ENCODE results near the gene RWDD3. TPM values are rescaled to one million over a fixed set of nuclear protein-coding genes. Genes with fewer than 3 reads are reported as not detected.

Gene RWDD3
- total RNA-seq, 1 experiment from 2014 or later = 15.9 TPM

DNA sequence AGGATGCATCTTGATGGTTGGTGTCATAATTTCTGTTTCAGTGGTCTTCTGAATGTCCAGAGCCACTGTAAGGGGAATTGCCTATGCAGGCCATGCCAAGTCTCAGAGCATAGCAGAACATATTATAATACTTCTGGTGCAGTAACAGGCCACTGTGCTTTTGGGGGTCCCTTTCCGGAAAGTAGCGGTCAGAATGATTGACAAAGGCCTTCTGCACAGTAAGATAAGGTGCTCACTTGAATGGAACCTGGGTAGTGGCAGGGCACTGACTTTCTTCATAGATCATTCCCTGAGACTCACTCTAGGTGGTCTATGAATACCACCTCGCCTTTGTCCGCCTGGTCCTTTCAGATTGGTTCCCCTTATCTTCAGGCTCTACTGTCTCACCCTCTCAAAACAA, 28.9 kb downstream of the RWDD3 start:
- no peak for DNase-seq (ENCODE audit: low read depth)
- in situ Hi-C loops (cut with HindIII; ENCODE audit: low pct_unique_long_range_greater_than_20kb, low sequenced_read_pairs) = no loop called here

DNA sequence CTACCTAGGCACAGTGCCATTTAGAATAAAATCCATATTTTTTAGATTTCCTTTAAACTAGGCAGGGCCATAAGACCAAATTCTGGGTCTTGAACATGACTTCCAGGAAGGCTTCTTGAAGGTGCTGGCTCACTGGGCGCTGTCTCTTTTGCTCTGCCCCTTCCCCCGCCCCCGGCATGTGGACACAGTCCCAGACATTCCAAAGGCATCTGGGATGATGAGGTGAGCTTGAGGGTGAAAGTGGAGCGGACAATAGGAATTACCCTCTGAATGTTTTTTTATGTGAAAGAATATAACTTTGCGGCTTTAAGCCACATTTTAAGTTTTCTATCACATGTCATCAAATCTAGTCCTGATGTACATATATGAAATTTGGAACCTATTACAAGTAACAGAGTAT, 29.4 kb downstream of the RWDD3 start:
- in situ Hi-C loops (cut with HindIII; ENCODE audit: low pct_unique_long_range_greater_than_20kb, low sequenced_read_pairs) = no loop called here
- DNase-seq (ENCODE audit: low read depth) = no peak

DNA sequence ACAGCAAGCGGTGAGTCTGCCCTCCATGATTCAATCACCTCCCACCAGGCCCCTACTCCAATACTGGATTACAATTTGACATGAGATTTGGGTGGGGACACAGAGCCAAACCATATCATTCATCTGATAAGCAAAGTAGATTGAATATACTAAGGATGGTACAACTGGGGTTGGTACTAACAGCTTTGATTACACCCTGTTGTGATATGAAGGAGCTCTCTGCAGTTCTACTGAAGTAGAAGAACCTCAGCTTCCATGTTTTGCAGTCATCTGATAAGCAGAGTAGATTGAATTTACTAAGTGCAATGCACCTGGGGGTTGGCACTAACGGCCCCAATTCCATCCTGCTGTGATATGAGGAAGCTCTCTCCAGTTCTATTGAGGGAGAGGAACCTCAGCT, 31.1 kb downstream of the RWDD3 start:
- in situ Hi-C loops (cut with HindIII; ENCODE audit: low pct_unique_long_range_greater_than_20kb, low sequenced_read_pairs) = no loop called here
- no peak for DNase-seq (ENCODE audit: low read depth)

DNA sequence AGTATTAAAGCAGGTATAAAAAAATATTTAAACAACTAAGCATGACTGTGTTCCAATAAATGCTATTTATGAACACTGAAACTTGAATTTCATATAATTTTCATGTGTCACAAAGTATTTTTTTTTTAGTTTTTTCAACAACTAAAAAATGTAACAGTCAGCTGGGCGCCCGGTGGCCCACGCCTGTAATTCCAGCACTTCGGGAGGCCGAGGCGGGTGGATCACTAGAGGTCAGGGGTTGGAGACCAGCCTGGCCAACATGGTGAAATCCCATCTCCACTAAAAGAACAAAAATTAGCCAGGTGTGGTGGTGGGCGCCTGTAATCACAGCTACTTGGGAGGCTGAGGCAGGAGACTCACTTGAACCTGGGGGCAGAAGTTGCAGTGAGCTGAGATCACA, 42.4 kb downstream of the RWDD3 start:
- in situ Hi-C loops (cut with HindIII; ENCODE audit: low pct_unique_long_range_greater_than_20kb, low sequenced_read_pairs) = no loop called here
- no peak for DNase-seq (ENCODE audit: low read depth)

DNA sequence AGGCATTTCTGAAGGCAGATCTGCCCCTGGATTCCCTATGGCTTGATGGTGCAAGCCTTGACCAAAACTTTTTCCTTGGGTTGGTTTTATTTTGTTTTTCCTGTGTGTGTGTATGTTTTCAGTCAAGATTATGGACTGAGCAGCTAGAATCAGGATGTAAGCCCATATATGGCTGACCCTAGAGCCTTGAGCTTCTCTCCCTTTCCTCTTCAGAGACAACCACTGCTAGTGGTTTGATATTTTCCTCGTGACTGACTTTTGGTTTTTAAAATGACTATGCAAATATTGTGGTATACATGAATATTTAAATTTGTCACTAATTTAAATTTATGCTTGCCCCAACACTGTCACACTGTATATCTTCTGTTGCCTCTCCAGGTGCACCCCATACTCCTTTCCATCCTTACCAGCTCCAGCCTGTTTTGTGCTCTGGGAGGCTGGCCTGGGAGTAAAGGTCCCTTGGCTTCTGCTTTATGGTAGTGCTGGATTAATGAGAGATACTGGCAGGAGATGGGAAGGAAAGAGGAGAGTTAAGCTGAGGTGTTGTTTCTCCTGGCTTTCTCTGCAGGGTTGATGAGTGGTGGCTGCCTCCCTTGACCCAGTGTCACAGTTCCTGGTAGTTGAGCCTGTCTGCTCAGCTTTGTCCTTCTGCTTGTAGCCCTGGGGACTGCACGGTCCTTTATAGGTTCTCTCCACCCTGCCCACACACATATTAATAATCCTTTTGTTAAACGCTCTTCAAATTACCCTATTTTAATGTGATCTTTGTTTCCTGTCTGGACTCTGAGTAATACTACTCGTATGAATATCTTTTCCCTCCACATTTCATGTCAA, 44.4 kb downstream of the RWDD3 start:
- in situ Hi-C loops (cut with HindIII; ENCODE audit: low pct_unique_long_range_greater_than_20kb, low sequenced_read_pairs) = no loop called here
- DNase-seq (ENCODE audit: low read depth) = no peak

DNA sequence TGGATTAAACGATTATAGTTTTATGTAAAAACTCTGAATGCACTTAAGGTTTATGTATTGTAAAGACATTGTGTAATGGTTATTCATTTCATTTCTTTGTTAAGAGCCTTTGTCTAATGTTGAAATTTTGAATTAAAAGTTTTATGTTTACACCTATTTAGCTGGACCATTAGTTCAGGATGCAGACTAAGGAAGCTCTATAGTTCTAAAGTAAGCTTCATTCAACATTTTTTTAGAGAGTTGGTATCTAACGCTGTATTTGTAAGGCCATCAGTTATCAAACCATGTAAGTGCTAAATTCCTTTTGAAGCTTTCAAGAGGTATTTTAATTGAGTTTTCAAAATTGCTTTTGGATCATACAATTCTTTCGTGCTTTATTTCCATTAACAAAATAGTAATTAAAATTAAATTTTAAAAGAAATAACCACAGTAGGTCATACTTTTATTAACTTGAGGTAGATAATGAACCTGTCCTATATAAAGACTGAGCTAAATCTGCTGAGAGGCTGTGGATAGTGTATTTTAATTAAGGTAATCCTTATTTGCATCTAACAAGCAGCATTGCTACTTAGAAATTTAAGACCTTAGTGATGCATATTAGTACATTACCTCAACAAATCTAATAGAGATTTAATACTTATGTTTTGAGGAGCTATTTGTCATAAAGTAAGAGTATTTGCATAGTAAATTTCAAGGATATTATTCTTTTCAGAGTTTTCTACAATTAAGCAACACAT, 47.9 kb downstream of the RWDD3 start:
- in situ Hi-C loops (cut with HindIII; ENCODE audit: low pct_unique_long_range_greater_than_20kb, low sequenced_read_pairs) = no loop called here
- no peak for DNase-seq (ENCODE audit: low read depth)

GRCh38 chr1:95282518-95282895, 48.5 kb downstream of the RWDD3 start:
- no peak for DNase-seq (ENCODE audit: low read depth)
- in situ Hi-C loops (cut with HindIII; ENCODE audit: low pct_unique_long_range_greater_than_20kb, low sequenced_read_pairs) = no loop called here

- in situ Hi-C loops (cut with HindIII; ENCODE audit: low pct_unique_long_range_greater_than_20kb, low sequenced_read_pairs) = no loop called here
- DNase-seq (ENCODE audit: low read depth) = no peak
Observed at GRCh38 chr1:95284420-95284819, 50.4 kb downstream of the RWDD3 start.

GRCh38 chr1:95286479-95286878, 52.5 kb downstream of the RWDD3 start:
- no peak for DNase-seq (ENCODE audit: low read depth)
- in situ Hi-C loops (cut with HindIII; ENCODE audit: low pct_unique_long_range_greater_than_20kb, low sequenced_read_pairs) = no loop called here

DNA sequence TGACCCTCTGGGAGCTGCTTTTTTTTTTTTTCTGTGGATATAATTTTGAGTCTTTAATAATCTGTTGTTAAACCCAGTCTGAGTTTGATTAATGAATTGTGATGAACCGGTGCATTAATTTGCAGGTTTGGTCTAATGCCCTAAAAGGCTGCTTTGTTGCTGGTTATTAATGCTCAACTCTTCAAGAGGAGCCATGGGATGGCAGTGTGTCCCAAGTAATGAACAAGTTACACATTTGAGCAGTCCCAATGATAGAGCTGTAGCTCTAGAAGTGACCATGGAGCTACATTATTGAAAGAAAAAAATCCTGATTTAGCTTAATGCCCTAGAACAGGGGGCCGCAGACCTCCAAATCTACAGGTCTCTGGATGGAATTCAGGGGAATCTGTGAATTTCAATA, 53.1 kb downstream of the RWDD3 start:
- in situ Hi-C loops (cut with HindIII; ENCODE audit: low pct_unique_long_range_greater_than_20kb, low sequenced_read_pairs) = no loop called here
- DNase-seq (ENCODE audit: low read depth) = no peak

GRCh38 chr1:95287825-95288224, 53.8 kb downstream of the RWDD3 start:
- no peak for DNase-seq (ENCODE audit: low read depth)

More at GRCh38 chr1:95287825-95288224, 53.8 kb downstream of the RWDD3 start:
- in situ Hi-C loops (cut with HindIII; ENCODE audit: low pct_unique_long_range_greater_than_20kb, low sequenced_read_pairs) = no loop called here

Other genes with a start within 250 kb of the RWDD3 start
- 1.6 and 2.4 TPM in 2 replicates for gene ALG14, start 161.3 kb upstream of the RWDD3 start, total RNA-seq (2014; rRNA removed; shearing (Covaris generic); ENCODE audit: low replicate concordance)
- gene TLCD4, start 116.9 kb upstream of the RWDD3 start, total RNA-seq (2014; rRNA removed; shearing (Covaris generic); ENCODE audit: low replicate concordance) = 11.3 and 11.6 TPM in 2 replicates

Measured in Caki2 (cell line).